H9 (cell line): ENCODE results near the gene LRRC41. TPM values are rescaled to one million over a fixed set of nuclear protein-coding genes. Genes with fewer than 3 reads are reported as not detected.

ENCODE experiments used
- DNase-seq: peaks from one replicate; pipeline ENCODE4 v3.0.0-alpha.2; 2017
- H2AFZ ChIP-seq: one replicate; pipeline ENCODE4 v1.6.1; 2013; ENCODE audit warnings: mild to moderate bottlenecking, low read length, control low read depth, moderate library complexity
- H2AK5ac ChIP-seq: 2 replicates; pipeline ENCODE4 v1.6.1; 2013; ENCODE audit warnings: low read length, control low read depth, mixed read lengths; ENCODE audit not compliant: insufficient read length
- H2BK120ac ChIP-seq: one replicate; pipeline ENCODE4 v1.6.1; 2013; ENCODE audit warnings: low read depth, mild to moderate bottlenecking, low read length, control low read depth, inconsistent platforms; ENCODE audit not compliant: poor library complexity, severe bottlenecking
- H2BK12ac ChIP-seq: 2 replicates; pipeline ENCODE4 v1.6.1; 2013; ENCODE audit warnings: low read length, control low read depth, mixed read lengths, low read depth; ENCODE audit not compliant: insufficient read length
- H2BK15ac ChIP-seq: 2 replicates; pipeline ENCODE4 v1.6.1; 2013; ENCODE audit warnings: low read depth, low read length, control low read depth
- H2BK20ac ChIP-seq: one replicate; pipeline ENCODE4 v1.6.1; 2013; ENCODE audit warnings: low read depth, mild to moderate bottlenecking, low read length, control low read depth, inconsistent platforms; ENCODE audit not compliant: poor library complexity, severe bottlenecking
- H2BK5ac ChIP-seq: 2 replicates; pipeline ENCODE4 v1.6.1; 2013; ENCODE audit warnings: low read length, control low read depth, mixed read lengths; ENCODE audit not compliant: insufficient read length
- H3K14ac ChIP-seq: 2 replicates; pipeline ENCODE4 v1.6.1; 2013; ENCODE audit warnings: low read length, control low read depth; ENCODE audit not compliant: insufficient read depth
- H3K18ac ChIP-seq: 2 replicates; pipeline ENCODE4 v1.6.1; 2013; ENCODE audit warnings: low read depth, mild to moderate bottlenecking, mixed read lengths, low read length, control low read depth; ENCODE audit not compliant: insufficient read length
- H3K23ac ChIP-seq: 2 replicates; pipeline ENCODE4 v1.6.1; 2013; ENCODE audit warnings: low read length, control low read depth, mixed read lengths, low read depth; ENCODE audit not compliant: insufficient read length
- H3K23me2 ChIP-seq: 2 replicates; pipeline ENCODE4 v1.6.1; 2013; ENCODE audit warnings: low read depth, mild to moderate bottlenecking, mixed read lengths, low read length, control low read depth; ENCODE audit not compliant: insufficient read length, poor library complexity, severe bottlenecking
- H3K27ac ChIP-seq: 2 replicates; pipeline ENCODE4 v1.5.1; 2013; ENCODE audit warnings: low read length, control low read depth, mixed read lengths, low read depth; ENCODE audit not compliant: insufficient read length
- H3K27me3 ChIP-seq: 2 replicates; pipeline ENCODE4 v1.6.1; 2013; ENCODE audit warnings: low read length, control low read depth, inconsistent platforms; ENCODE audit not compliant: insufficient read depth
- H3K4ac ChIP-seq: 2 replicates; pipeline ENCODE4 v1.6.1; 2013; ENCODE audit warnings: low read depth, mild to moderate bottlenecking, control low read depth, inconsistent platforms, low read length, moderate library complexity
- H3K4me1 ChIP-seq: 2 replicates; pipeline ENCODE4 v1.6.1; 2013; ENCODE audit warnings: low read length, control low read depth, inconsistent platforms; ENCODE audit not compliant: insufficient read depth
- H3K4me2 ChIP-seq: 2 replicates; pipeline ENCODE4 v1.6.1; 2013; ENCODE audit warnings: low read length, control low read depth, mixed read lengths; ENCODE audit not compliant: insufficient read length, insufficient read depth
- H3K56ac ChIP-seq: 2 replicates; pipeline ENCODE4 v1.6.1; 2013; ENCODE audit warnings: low read depth, mild to moderate bottlenecking, mixed read lengths, low read length, control low read depth; ENCODE audit not compliant: insufficient read length
- H3K79me1 ChIP-seq: 2 replicates; pipeline ENCODE4 v1.6.1; 2013; ENCODE audit warnings: low read depth, mild to moderate bottlenecking, moderate library complexity, low read length, control low read depth, inconsistent platforms; ENCODE audit not compliant: insufficient read depth, poor library complexity, severe bottlenecking
- H3K79me2 ChIP-seq: 2 replicates; pipeline ENCODE4 v1.6.1; 2013; ENCODE audit warnings: low read length, control low read depth, inconsistent platforms; ENCODE audit not compliant: insufficient read depth
- H3K9ac ChIP-seq: 2 replicates; pipeline ENCODE4 v1.6.1; 2013; ENCODE audit warnings: low read length, control low read depth, mixed read lengths; ENCODE audit not compliant: insufficient read length; ENCODE audit errors: extremely low read depth
- H3K9me3 ChIP-seq: one replicate; pipeline ENCODE4 v1.6.1; 2013; ENCODE audit warnings: low read depth, low read length, inconsistent platforms; ENCODE audit not compliant: control insufficient read depth
- H3T11ph ChIP-seq: one replicate; pipeline ENCODE4 v1.6.1; 2013; ENCODE audit warnings: mild to moderate bottlenecking, low read length, control low read depth, inconsistent platforms
- H4K20me1 ChIP-seq: one replicate; pipeline ENCODE4 v1.6.1; 2013; ENCODE audit not compliant: control insufficient read depth, insufficient read length, insufficient read depth
- H4K5ac ChIP-seq: 2 replicates; pipeline ENCODE4 v1.6.1; 2013; ENCODE audit warnings: low read depth, mild to moderate bottlenecking, mixed read lengths, low read length, control low read depth; ENCODE audit not compliant: insufficient read length
- H4K8ac ChIP-seq: replicated peaks from 2 replicates; pipeline ENCODE4 v1.6.1; 2013; ENCODE audit warnings: low read length, control low read depth, mixed read lengths, low read depth; ENCODE audit not compliant: insufficient read length
- H4K91ac ChIP-seq: 2 replicates; pipeline ENCODE4 v1.6.1; 2013; ENCODE audit warnings: low read depth, mild to moderate bottlenecking, moderate library complexity, mixed read lengths, low read length, control low read depth; ENCODE audit not compliant: insufficient read length
- H3K27ac Mint-ChIP-seq, 3 experiments: 2 replicates in 2 of 3; 3 replicates in 1 of 3; pipeline ENCODE4 v1.8.0; 2020 to 2021; ENCODE audit warnings: mixed read lengths in 3 of 3, mild to moderate bottlenecking in 1 of 3, moderate library complexity in 1 of 3
- H3K27me3 Mint-ChIP-seq: 2 replicates; pipeline ENCODE4 v1.8.0; 2021; ENCODE audit warnings: low read depth, mild to moderate bottlenecking, moderate library complexity, mixed read lengths
- H3K36me3 Mint-ChIP-seq, 3 experiments: 2 replicates in 2 of 3; 3 replicates in 1 of 3; pipeline ENCODE4 v1.8.0; 2020 to 2021; ENCODE audit warnings: low read depth in 3 of 3, mixed read lengths in 3 of 3; ENCODE audit not compliant: insufficient read depth in 1 of 3
- H3K4me1 Mint-ChIP-seq, 2 experiments: 2 replicates each; pipeline ENCODE4 v1.8.0; 2020; ENCODE audit warnings: mixed read lengths in 2 of 2
- H3K4me3 Mint-ChIP-seq, 2 experiments: 2 replicates in 1 of 2; 3 replicates in 1 of 2; pipeline ENCODE4 v1.8.0; 2020 to 2021; ENCODE audit warnings: mild to moderate bottlenecking in 2 of 2, mixed read lengths in 2 of 2, moderate library complexity in 1 of 2
- H3K9me3 Mint-ChIP-seq, 2 experiments: 2 replicates in 1 of 2; 3 replicates in 1 of 2; pipeline ENCODE4 v1.8.0; 2020; ENCODE audit warnings: mild to moderate bottlenecking in 2 of 2, mixed read lengths in 2 of 2, moderate library complexity in 1 of 2
- WGBS: extraction: QIAGEN DNeasy Blood & Tissue Kit; methylation state at CpG from one replicate; pipeline ENCODE4 v1.1.7; 2013; ENCODE audit warnings: missing lambda C conversion rate, low lambda C conversion rate, mixed read lengths; ENCODE audit not compliant: insufficient read length; ENCODE audit errors: extremely low coverage; 5-methylcytosine and 5-hydroxymethylcytosine counted together
- total RNA-seq: library from RNA; stranded (reverse); gene quantifications from 2 replicates; pipeline ENCODE4 v1.2.1, GENCODE V29; 2021
- TF ChIP-seq, protein P1 (sequence below): fragments of 200-600 bp; sonication (generic); conservative IDR thresholded peaks from 3 replicates; pipeline ENCODE4 v1.8.0; 2021; ENCODE audit warnings: antibody characterized with exemption, mild to moderate bottlenecking

The LRRC41 gene
- total RNA-seq, 1 experiment from 2014 or later = 62.6 TPM

DNA sequence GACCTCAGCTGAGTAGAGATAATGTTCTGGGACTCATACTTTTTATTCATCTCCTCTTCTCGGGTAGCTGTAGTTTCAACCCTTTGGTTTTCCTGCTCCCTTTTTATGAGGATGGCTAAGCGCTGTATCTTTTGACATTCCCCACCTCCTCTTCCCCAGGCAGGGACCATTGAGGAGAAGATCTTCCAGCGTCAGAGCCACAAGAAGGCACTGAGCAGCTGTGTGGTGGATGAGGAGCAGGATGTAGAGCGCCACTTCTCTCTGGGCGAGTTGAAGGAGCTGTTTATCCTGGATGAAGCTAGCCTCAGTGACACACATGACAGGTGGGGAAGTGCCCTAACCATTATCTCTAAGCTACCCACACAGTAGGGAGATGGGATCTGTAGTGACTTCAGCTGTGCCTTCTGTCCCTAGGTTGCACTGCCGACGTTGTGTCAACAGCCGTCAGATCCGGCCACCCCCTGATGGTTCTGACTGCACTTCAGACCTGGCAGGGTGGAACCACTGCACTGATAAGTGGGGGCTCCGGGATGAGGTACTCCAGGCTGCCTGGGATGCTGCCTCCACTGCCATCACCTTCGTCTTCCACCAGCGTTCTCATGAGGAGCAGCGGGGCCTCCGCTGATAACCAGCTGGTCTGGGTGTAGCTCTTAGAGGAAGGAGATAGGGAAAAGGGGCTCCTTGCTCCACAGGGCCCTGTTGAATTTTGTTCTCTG lies 25.6 kb downstream of the LRRC41 start:
- H3K4me1 Mint-ChIP-seq = no peaks in the 10 kb centered on the region
- Histone ChIP-seq H2AFZ (no peak overlapping the region), H2AK5ac (no peak overlapping the region), H2BK15ac (no peak overlapping the region), H3K14ac (no peak overlapping the region), H3K4me1 (no peaks in the 10 kb centered on the region), H2BK20ac (no peak overlapping the region), H4K91ac (no peak overlapping the region), H2BK120ac (no peak overlapping the region), H3K18ac (no peak overlapping the region), H3K79me1 (no peaks in the 10 kb centered on the region), H3K4me2 (no peak overlapping the region), H2BK5ac (no peak overlapping the region), H3K9me3 (no peaks in the 10 kb centered on the region), H3K79me2 (no peaks in the 10 kb centered on the region), H4K8ac (no peak overlapping the region), H4K20me1 (no peaks in the 10 kb centered on the region), H3K27me3 (no peaks in the 10 kb centered on the region), H3K27ac (no peak overlapping the region), H2BK12ac (no peak overlapping the region), H3K4ac (no peak overlapping the region), H4K5ac (no peak overlapping the region), H3K56ac (no peak overlapping the region), H3K23ac (no peak overlapping the region), H3K9ac (no peak overlapping the region), H3K23me2 (no peaks in the 10 kb centered on the region), H3T11ph (no peak overlapping the region)
- WGBS = no CpG with 5 or more reads among the region's 14 CpGs
- H3K27ac Mint-ChIP-seq = no peak overlapping the region
- TF ChIP-seq, protein P1, sequence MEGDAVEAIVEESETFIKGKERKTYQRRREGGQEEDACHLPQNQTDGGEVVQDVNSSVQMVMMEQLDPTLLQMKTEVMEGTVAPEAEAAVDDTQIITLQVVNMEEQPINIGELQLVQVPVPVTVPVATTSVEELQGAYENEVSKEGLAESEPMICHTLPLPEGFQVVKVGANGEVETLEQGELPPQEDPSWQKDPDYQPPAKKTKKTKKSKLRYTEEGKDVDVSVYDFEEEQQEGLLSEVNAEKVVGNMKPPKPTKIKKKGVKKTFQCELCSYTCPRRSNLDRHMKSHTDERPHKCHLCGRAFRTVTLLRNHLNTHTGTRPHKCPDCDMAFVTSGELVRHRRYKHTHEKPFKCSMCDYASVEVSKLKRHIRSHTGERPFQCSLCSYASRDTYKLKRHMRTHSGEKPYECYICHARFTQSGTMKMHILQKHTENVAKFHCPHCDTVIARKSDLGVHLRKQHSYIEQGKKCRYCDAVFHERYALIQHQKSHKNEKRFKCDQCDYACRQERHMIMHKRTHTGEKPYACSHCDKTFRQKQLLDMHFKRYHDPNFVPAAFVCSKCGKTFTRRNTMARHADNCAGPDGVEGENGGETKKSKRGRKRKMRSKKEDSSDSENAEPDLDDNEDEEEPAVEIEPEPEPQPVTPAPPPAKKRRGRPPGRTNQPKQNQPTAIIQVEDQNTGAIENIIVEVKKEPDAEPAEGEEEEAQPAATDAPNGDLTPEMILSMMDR = no peak
- no peak for DNase-seq
- H3K27me3 Mint-ChIP-seq = no peaks in the 10 kb centered on the region
- H3K36me3 Mint-ChIP-seq = peaks cover 38 to 89% (median 80%) of the 10 kb centered on the region in 3 experiments; a peak in 6 of 7 replicates
- H3K4me3 Mint-ChIP-seq = no peak overlapping the region
- no peaks in the 10 kb centered on the region for H3K9me3 Mint-ChIP-seq
